Prostate gland (tissue), 2 donors: ENCODE data around the gene SMARCD1. TPM values are rescaled to one million over a fixed set of nuclear protein-coding genes. Genes with fewer than 3 reads are reported as not detected.
A peak's percentile ranks its signal among the peaks of the same experiment; 100 is the strongest.
"Not testable (repeated sequence)": the region's sequence is repeated elsewhere in the genome, so short reads cannot be mapped to it uniquely, and the experiment has no call there.

Experiments
- DNase-seq: peaks from one replicate; pipeline ENCODE4 v3.0.0-alpha.2; 2019; ENCODE audit warnings: low spot score
- H3K27ac ChIP-seq, 2 donors: fragments of 200-600 bp; sonication (generic); 2 replicates each; pipeline ENCODE4 v1.5.1; 2017 to 2019
- H3K27me3 ChIP-seq: fragments of 200-600 bp; sonication (generic); replicated peaks from 2 replicates; pipeline ENCODE4 v1.5.1; 2019; ENCODE audit not compliant: insufficient read depth
- H3K36me3 ChIP-seq, 2 donors: fragments of 200-600 bp; sonication (generic); 1 replicate in 1 of 2; 2 replicates in 1 of 2; pipeline versions ENCODE4 v1.5.1 to v1.8.1; 2017 to 2019
- H3K4me1 ChIP-seq: fragments of 200-600 bp; sonication (generic); replicated peaks from 2 replicates; pipeline ENCODE4 v1.5.1; 2019
- H3K4me3 ChIP-seq, 2 donors: fragments of 200-600 bp; sonication (generic); 2 replicates each; pipeline ENCODE4 v1.5.1; 2017 to 2019
- H3K9me3 ChIP-seq: fragments of 200-600 bp; sonication (generic); 2 replicates; pipeline ENCODE4 v1.5.1; 2017
- CTCF ChIP-seq, 4 experiments: fragments of 200-600 bp in 2 of 4; fragments of 450-650 bp in 2 of 4; sonication (generic) in 2 of 4; IDR thresholded peaks; 1 replicate in 3 of 4; 2 replicates in 1 of 4; pipeline ENCODE4 v1.5.1; 2016 to 2019; ENCODE audit warnings: antibody characterized with exemption in 4 of 4, mild to moderate bottlenecking in 2 of 4, moderate library complexity in 2 of 4
- POLR2A ChIP-seq: fragments of 450-650 bp; IDR thresholded peaks from one replicate; pipeline ENCODE4 v1.6.1; 2016; ENCODE audit warnings: antibody characterized with exemption, mild to moderate bottlenecking
- POLR2AphosphoS5 ChIP-seq: sonication (generic); formaldehyde crosslinking; IDR thresholded peaks from one replicate; pipeline ENCODE4 v1.6.1; 2017; ENCODE audit warnings: antibody characterized with exemption
- WGBS: methylation state at CpG from one replicate; pipeline ENCODE4 v1.1.5; 2018; 5-methylcytosine and 5-hydroxymethylcytosine counted together
- intact Hi-C: fragments of 100-400 bp; cut with DNase I; formaldehyde crosslinking; loops from one replicate; pipeline ENCODE4 v1.14.2; 2022
- total RNA-seq, 2 donors: library from RNA; depleted of rRNA; stranded (reverse); fragments of >200 nt; gene quantifications; one replicate each; pipeline ENCODE4 v1.1.0, GENCODE V29; 2016

SMARCD1 gene
- total RNA-seq, 2 donors from 2014 or later = 72.9 to 90.1 TPM

DNA sequence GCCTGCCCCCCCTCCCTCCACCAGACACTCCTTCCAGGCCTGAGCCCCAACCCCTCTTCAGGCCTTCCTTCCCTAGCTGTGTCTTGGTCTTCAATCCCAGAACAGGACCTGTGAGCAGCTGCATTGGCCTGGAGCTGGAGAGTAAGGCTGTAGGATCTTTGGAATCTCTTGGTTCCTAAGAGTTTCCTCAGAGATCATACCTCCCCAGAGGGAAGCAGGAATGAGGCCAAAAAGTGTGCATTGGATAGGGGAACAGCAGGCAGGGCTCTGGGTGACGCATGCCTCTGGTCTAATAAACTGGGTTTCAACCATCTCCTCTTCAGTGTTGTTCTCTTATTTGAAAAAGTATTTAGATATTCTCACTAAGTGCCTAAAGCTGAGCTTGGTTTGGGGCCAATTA is 1.8 kb upstream of the SMARCD1 start:
- Histone ChIP-seq H3K4me1 (no peaks in the 10 kb centered on the region), H3K4me3 (no peak overlapping the region), H3K27me3 (no peaks in the 10 kb centered on the region), H3K27ac (no peak overlapping the region), H3K9me3 (no peaks in the 10 kb centered on the region), H3K36me3 (no peaks in the 10 kb centered on the region)
- intact Hi-C loops = no loop called here
- TF ChIP-seq POLR2A (no peak), POLR2AphosphoS5 (no peak)
- 74% methylated on average over 1 of the region's 1 CpG for WGBS
- no peak for DNase-seq

GRCh38 chr12:50084409-50084774 is 750 bp upstream of the SMARCD1 start:
- H3K9me3 ChIP-seq, H3K4me1 ChIP-seq, DNase-seq, H3K27me3 ChIP-seq, H3K36me3 ChIP-seq, intact Hi-C loops: not testable (repeated sequence)
- Histone ChIP-seq H3K4me3 (peak overlapping the region; percentile 91 to 99), H3K27ac (peak overlapping the region; percentile 95 to 97)
- WGBS = 39% methylated on average over 7 of the region's 7 CpGs

GRCh38 chr12:50085615-50086072 is 502 bp downstream of the SMARCD1 start:
- no peaks in the 10 kb centered on the region for H3K4me1 ChIP-seq
- WGBS = 3% methylated on average over 8 of the region's 8 CpGs
- TF ChIP-seq POLR2AphosphoS5 = no peak
- no peak for TF ChIP-seq CTCF (IDR thresholded peaks at IDR 0.05)
- no peak for TF ChIP-seq POLR2A
- peak overlapping the region; percentile 91 to 99 for H3K4me3 ChIP-seq
- H3K36me3 ChIP-seq = peaks cover 0 to 5% of the 10 kb centered on the region in 2 donors
- no peak for DNase-seq
- intact Hi-C loops = loop anchor here (5.0 kb wide), 1 partner anchor 82 kb away; the partner anchor contains the start of gene CERS5
- peak overlapping the region; percentile 95 to 97 for H3K27ac ChIP-seq
- H3K9me3 ChIP-seq = no peaks in the 10 kb centered on the region
- no peaks in the 10 kb centered on the region for H3K27me3 ChIP-seq

DNA sequence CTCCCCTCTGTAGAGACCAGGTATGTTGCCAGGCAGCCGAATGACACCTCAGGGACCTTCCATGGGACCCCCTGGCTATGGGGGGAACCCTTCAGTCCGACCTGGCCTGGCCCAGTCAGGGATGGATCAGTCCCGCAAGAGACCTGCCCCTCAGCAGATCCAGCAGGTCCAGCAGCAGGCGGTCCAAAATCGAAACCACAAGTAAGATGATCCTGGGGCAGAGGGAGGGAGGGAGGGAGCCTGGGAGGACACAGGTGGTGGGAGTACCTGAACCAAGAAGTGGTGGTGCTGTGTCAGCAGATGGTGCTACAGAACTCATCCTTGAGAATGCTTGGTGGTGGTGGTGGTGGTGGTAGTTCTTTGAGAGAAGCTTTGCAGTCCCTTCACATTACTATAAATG is 1.0 kb downstream of the SMARCD1 start:
- Histone ChIP-seq H3K9me3 (no peaks in the 10 kb centered on the region), H3K36me3 (peaks cover 0 to 5% of the 10 kb centered on the region in 2 donors), H3K27me3 (no peaks in the 10 kb centered on the region), H3K4me3 (no peak overlapping the region), H3K27ac (peak overlapping the region; percentile 95 to 97), H3K4me1 (no peaks in the 10 kb centered on the region)
- TF ChIP-seq CTCF (IDR thresholded peaks at IDR 0.05) (no peak), POLR2AphosphoS5 (no peak), POLR2A (no peak)
- intact Hi-C loops = loop anchor here (5.0 kb wide), 1 partner anchor 81 kb away; the partner anchor contains the start of gene CERS5
- 39% methylated on average over 5 of the region's 5 CpGs for WGBS
- DNase-seq = no peak

DNA sequence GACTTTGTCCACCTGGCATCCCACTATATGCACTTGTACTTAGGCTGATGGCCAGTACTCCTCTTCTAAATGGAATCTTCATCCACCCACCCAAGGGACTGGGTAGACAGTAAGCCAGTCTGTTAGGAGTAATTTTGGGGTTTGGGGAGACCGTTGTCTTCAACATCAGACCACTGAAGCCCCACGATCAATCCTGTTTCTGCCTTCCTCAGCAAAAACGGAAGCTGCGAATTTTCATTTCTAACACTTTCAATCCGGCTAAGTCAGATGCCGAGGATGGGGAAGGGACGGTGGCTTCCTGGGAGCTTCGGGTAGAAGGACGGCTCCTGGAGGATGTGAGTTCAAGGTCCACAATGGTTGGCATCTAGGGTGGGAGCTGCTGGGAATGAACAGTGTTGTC is 2.0 kb downstream of the SMARCD1 start:
- Histone ChIP-seq H3K27me3 (no peaks in the 10 kb centered on the region), H3K27ac (no peak overlapping the region), H3K9me3 (no peaks in the 10 kb centered on the region), H3K4me3 (no peak overlapping the region), H3K36me3 (peaks cover 0 to 5% of the 10 kb centered on the region in 2 donors), H3K4me1 (no peaks in the 10 kb centered on the region)
- intact Hi-C loops = loop anchor here (5.0 kb wide), 1 partner anchor 80 kb away; the partner anchor contains the start of gene CERS5
- WGBS = 85% methylated on average over 9 of the region's 9 CpGs
- no peak for DNase-seq
- no peak for TF ChIP-seq CTCF (IDR thresholded peaks at IDR 0.05)
- TF ChIP-seq POLR2AphosphoS5 = no peak
- TF ChIP-seq POLR2A = no peak

DNA sequence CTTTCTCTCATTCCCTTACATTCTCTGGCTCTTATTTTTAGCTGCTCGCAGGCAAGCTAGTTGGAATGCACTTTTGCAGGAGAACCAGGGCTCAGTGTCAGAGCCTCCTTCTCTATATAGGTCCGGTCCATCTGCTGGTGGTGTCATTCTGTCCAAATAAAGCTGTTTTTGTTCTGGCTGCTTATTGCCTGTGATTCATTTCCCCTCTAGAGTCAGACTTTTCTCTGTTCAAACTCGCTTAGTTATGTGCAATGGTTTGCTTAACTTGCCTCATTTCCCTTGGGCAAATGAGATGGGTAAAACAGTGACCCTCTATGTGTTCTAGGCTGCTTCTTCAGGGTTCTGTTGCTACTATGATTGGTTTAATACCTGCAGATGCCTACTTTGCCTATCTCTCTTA is 2.9 kb downstream of the SMARCD1 start:
- no peaks in the 10 kb centered on the region for H3K27me3 ChIP-seq

More for the DNA sequence above, 2.9 kb downstream of the SMARCD1 start:
- Histone ChIP-seq H3K36me3 (peaks cover 0 to 5% of the 10 kb centered on the region in 2 donors), H3K4me3 (no peak overlapping the region), H3K4me1 (no peaks in the 10 kb centered on the region), H3K27ac (no peak overlapping the region), H3K9me3 (no peaks in the 10 kb centered on the region)
- DNase-seq = no peak
- 47% methylated on average over 3 of the region's 3 CpGs for WGBS
- intact Hi-C loops = loop anchor here (5.0 kb wide), 1 partner anchor 79 kb away; the partner anchor contains the start of gene CERS5
- TF ChIP-seq POLR2AphosphoS5 = no peak
- TF ChIP-seq CTCF (IDR thresholded peaks at IDR 0.05) = no peak
- TF ChIP-seq POLR2A = no peak
